GM23338 (cell line): ENCODE data around the gene FARSB.

ENCODE experiments used
- CREB1 ChIP-seq: fragments of 250-450 bp; sonication (Bioruptor Pico); IDR thresholded peaks from 2 replicates; pipeline ENCODE4 v1.5.0; 2020; ENCODE audit warnings: low read depth, mild to moderate bottlenecking, moderate library complexity
- CTCF ChIP-seq, 2 experiments: fragments of 200-600 bp in 1 of 2; sonication (generic) in 1 of 2; conservative IDR thresholded peaks; 2 replicates each; pipeline versions ENCODE4 v1.5.1 to v1.6.1; 2016 to 2017; ENCODE audit warnings: antibody characterized with exemption in 2 of 2, low read depth in 2 of 2, mild to moderate bottlenecking in 2 of 2, moderate library complexity in 1 of 2
- EZH2 ChIP-seq: fragments of 200-600 bp; sonication (generic); IDR thresholded peaks from one replicate; pipeline ENCODE4 v1.8.0; 2017; ENCODE audit warnings: antibody characterized with exemption, mild to moderate bottlenecking, low read depth; ENCODE audit not compliant: unreplicated experiment
- JUNB ChIP-seq: IDR thresholded peaks from one replicate; pipeline ENCODE4 v1.6.1; 2016; ENCODE audit warnings: antibody characterized with exemption; ENCODE audit not compliant: unreplicated experiment
- POLR2AphosphoS5 ChIP-seq: IDR thresholded peaks from 2 replicates; pipeline ENCODE4 v1.6.1; 2016; ENCODE audit warnings: antibody characterized with exemption, low read depth
- TF ChIP-seq, protein P1 (sequence below): IDR thresholded peaks from one replicate; pipeline ENCODE4 v1.6.1; 2018; ENCODE audit warnings: antibody characterized with exemption; ENCODE audit not compliant: unreplicated experiment
- TF ChIP-seq, protein P2 (sequence below): IDR thresholded peaks from 2 replicates; pipeline ENCODE4 v1.6.1; 2016; ENCODE audit warnings: antibody characterized with exemption

- no peak for TF ChIP-seq CTCF (conservative IDR thresholded peaks at IDR 0.05; ENCODE audit: low read depth in 2 of 2)
- no peak for TF ChIP-seq EZH2
- no peak for TF ChIP-seq POLR2AphosphoS5
- TF ChIP-seq, protein P1, sequence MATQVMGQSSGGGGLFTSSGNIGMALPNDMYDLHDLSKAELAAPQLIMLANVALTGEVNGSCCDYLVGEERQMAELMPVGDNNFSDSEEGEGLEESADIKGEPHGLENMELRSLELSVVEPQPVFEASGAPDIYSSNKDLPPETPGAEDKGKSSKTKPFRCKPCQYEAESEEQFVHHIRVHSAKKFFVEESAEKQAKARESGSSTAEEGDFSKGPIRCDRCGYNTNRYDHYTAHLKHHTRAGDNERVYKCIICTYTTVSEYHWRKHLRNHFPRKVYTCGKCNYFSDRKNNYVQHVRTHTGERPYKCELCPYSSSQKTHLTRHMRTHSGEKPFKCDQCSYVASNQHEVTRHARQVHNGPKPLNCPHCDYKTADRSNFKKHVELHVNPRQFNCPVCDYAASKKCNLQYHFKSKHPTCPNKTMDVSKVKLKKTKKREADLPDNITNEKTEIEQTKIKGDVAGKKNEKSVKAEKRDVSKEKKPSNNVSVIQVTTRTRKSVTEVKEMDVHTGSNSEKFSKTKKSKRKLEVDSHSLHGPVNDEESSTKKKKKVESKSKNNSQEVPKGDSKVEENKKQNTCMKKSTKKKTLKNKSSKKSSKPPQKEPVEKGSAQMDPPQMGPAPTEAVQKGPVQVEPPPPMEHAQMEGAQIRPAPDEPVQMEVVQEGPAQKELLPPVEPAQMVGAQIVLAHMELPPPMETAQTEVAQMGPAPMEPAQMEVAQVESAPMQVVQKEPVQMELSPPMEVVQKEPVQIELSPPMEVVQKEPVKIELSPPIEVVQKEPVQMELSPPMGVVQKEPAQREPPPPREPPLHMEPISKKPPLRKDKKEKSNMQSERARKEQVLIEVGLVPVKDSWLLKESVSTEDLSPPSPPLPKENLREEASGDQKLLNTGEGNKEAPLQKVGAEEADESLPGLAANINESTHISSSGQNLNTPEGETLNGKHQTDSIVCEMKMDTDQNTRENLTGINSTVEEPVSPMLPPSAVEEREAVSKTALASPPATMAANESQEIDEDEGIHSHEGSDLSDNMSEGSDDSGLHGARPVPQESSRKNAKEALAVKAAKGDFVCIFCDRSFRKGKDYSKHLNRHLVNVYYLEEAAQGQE, result no peak
- TF ChIP-seq, protein P2, sequence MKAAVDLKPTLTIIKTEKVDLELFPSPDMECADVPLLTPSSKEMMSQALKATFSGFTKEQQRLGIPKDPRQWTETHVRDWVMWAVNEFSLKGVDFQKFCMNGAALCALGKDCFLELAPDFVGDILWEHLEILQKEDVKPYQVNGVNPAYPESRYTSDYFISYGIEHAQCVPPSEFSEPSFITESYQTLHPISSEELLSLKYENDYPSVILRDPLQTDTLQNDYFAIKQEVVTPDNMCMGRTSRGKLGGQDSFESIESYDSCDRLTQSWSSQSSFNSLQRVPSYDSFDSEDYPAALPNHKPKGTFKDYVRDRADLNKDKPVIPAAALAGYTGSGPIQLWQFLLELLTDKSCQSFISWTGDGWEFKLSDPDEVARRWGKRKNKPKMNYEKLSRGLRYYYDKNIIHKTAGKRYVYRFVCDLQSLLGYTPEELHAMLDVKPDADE, result no peak
- TF ChIP-seq JUNB, result no peak
- TF ChIP-seq CREB1, result no peak
Measured at GRCh38 chr2:222686086-222686750, 30.3 kb upstream of the FARSB start.
